Activated naive CD8-positive, alpha-beta T cell treated with anti-CD3 and anti-CD28 coated beads, Interleukin-2, amount 10 ng/mL, durations not matched to agents 7 days and 5 days (primary cell): ENCODE measurements around the gene ZNF638. TPM values are rescaled to one million over a fixed set of nuclear protein-coding genes. Genes with fewer than 3 reads are reported as not detected.

ENCODE experiments used
- ATAC-seq: fragments of 150-1000 bp; cut with Tn5 transposase; one replicate; pipeline ENCODE4 v1.10.0; 2021; ENCODE audit warnings: low read depth, moderate library complexity
- POLR2A ChIA-PET: fragments of 350-600 bp; sonication (Branson Sonifier 250); formaldehyde crosslinking; loops from one replicate; lab custom pipeline; 2021; ENCODE audit warnings: antibody characterized with exemption; lab: Charles Lee
- DNase-seq: peaks from one replicate; pipeline ENCODE4 v3.0.0; 2021
- H3K27ac Mint-ChIP-seq: one replicate; pipeline ENCODE4 v1.8.0; 2022; ENCODE audit warnings: mild to moderate bottlenecking, mixed read lengths
- H3K27me3 Mint-ChIP-seq: one replicate; pipeline ENCODE4 v1.8.0; 2022; ENCODE audit warnings: mild to moderate bottlenecking, moderate library complexity, mixed read lengths
- H3K36me3 Mint-ChIP-seq: one replicate; pipeline ENCODE4 v1.8.0; 2021; ENCODE audit warnings: mild to moderate bottlenecking, mixed read lengths
- H3K4me1 Mint-ChIP-seq: one replicate; pipeline ENCODE4 v1.8.0; 2021; ENCODE audit warnings: mixed read lengths
- H3K4me3 Mint-ChIP-seq: one replicate; pipeline ENCODE4 v1.8.0; 2022; ENCODE audit warnings: mild to moderate bottlenecking, moderate library complexity, mixed read lengths
- H3K9me3 Mint-ChIP-seq: one replicate; pipeline ENCODE4 v1.8.0; 2021; ENCODE audit warnings: mixed read lengths
- total RNA-seq, 2 experiments: library from RNA; stranded (reverse); gene quantifications; one replicate each; pipeline ENCODE4 v1.2.3, GENCODE V29; 2021

ZNF638 gene
- total RNA-seq, 2 experiments from 2014 or later: 99.1 to 101 TPM

DNA sequence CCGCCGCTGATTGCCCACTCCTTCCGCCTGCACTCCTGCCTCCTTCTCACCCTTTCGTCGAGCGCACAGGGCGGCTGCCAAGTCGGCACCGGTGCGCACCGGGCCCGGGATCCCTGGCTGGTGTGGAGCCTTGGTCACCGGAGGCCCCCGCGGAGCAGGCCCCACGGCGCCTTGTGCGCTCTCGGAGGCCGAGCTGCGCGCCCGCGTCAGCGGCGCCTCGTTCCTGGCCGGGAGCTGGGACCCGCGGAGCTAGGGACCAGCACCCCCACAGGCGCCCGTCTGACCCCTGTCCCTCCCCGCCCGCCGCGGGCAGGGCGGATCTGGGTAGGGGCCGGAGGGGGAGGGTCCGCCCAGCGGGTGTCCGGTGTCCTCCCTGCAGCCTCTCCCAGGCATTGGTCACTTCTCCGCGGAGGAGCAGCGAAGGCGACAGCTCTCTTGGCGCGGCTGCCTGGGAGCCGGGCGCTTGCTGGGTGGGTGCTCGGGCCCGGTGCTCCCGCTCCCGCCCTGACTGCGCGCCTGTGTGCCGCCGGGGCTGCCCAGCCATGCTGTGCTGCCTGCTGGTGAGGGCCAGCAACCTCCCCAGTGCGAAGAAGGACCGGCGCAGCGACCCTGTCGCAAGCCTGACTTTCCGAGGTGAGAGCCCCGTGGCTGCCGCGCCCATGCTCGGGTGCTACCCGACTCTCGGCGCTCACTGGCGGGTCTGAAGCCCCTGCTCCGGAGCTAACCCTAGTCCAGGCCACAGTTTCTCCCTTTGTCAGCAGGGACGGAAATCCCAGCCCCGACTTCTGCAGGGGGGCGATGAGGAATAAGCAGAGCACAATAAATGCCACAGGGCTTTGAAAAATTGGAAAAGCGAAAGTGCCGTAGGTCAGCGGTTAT, 135.0 kb downstream of the ZNF638 start:
- ATAC-seq: peak; percentile 40
- Mint-ChIP-seq H3K27me3 (peaks cover 34% of the 10 kb centered on the region), H3K4me3 (peak overlapping the region; percentile 83), H3K27ac (peak overlapping the region; percentile 17), H3K4me1 (peaks cover 7% of the 10 kb centered on the region), H3K36me3 (no peaks in the 10 kb centered on the region), H3K9me3 (no peaks in the 10 kb centered on the region)
- POLR2A ChIA-PET: no interaction called here
- peak; percentile 53 for DNase-seq

DNA sequence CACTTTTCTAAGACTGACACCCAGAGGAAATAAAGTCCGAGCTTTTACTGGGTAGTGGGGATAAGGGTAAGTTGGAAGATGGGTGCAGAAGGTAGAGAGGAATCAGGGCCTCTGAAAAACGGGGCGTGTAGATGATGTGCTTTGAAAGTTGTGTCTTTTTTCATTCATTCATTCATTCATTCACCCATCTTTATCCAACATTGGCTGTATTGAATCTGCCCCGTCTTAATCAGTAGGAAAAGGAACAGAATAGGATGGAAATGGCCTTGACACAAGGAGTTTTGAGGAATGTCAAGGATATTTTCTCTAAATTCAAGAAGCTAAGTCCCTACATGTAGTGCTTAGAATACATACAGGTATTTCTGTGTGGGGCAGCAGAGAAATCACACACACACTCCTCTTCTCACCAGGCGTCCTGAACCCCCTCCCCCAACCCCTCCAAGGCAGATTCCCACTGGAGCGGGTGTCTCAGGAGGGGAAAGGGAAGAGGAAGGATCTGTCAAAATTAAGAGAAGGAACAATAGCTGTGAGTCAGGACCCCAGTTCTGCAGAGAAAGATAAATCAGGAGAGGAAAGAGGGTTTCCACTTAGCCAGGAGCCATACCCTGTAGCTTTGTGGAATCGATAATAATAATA, 135.7 kb downstream of the ZNF638 start:
- ATAC-seq (peak; percentile 48), DNase-seq (no peak)
- Mint-ChIP-seq H3K4me3 (peak overlapping the region; percentile 83), H3K27me3 (peaks cover 37% of the 10 kb centered on the region), H3K9me3 (no peaks in the 10 kb centered on the region), H3K36me3 (no peaks in the 10 kb centered on the region), H3K4me1 (peaks cover 7% of the 10 kb centered on the region), H3K27ac (no peak overlapping the region)
- POLR2A ChIA-PET: interaction anchor here (0.5 kb wide), 1 partner anchor 230 kb away, joined by 3 read pairs; no protein-coding TSS in a partner anchor

DNA sequence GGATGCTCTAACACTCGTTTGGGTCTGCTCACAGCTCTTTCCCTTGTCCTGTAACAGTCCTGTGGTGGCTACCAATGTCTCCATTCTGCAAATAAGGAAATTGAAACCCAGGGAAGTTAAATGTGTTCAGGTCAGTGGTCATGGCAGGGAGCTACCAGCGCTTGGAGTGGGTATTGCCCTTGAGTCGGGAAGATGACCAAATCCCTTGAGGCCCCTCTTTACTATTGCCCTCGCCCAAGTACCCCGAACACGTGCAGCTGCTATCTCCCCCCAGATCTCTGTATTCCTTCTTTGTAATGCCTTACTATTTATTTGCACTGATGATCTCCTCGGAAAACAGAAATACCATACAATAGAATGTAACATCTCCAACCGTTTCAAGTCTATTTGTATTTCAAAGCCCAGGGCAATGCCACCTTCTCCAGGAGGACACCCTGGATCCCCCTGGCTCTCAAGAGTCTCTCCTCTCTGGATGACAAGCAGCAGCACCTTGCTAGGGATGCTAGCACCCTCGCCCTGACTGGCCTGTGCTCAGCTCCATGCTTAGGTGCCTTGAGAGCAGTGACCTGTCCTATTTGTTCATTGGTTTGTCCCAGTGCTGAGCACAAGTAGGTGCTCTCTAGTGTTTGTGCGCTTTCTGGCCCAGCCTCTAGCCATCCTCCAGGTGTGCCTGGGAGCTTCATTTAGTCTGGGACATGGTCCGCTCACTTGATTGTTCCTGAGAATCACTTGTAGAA, 136.9 kb downstream of the ZNF638 start:
- no peak for DNase-seq
- Mint-ChIP-seq H3K4me3 (no peak overlapping the region), H3K9me3 (no peaks in the 10 kb centered on the region), H3K36me3 (no peaks in the 10 kb centered on the region), H3K27me3 (peaks cover 43% of the 10 kb centered on the region), H3K27ac (no peak overlapping the region), H3K4me1 (peaks cover 7% of the 10 kb centered on the region)
- POLR2A ChIA-PET: no interaction called here
- no peak for ATAC-seq

DNA sequence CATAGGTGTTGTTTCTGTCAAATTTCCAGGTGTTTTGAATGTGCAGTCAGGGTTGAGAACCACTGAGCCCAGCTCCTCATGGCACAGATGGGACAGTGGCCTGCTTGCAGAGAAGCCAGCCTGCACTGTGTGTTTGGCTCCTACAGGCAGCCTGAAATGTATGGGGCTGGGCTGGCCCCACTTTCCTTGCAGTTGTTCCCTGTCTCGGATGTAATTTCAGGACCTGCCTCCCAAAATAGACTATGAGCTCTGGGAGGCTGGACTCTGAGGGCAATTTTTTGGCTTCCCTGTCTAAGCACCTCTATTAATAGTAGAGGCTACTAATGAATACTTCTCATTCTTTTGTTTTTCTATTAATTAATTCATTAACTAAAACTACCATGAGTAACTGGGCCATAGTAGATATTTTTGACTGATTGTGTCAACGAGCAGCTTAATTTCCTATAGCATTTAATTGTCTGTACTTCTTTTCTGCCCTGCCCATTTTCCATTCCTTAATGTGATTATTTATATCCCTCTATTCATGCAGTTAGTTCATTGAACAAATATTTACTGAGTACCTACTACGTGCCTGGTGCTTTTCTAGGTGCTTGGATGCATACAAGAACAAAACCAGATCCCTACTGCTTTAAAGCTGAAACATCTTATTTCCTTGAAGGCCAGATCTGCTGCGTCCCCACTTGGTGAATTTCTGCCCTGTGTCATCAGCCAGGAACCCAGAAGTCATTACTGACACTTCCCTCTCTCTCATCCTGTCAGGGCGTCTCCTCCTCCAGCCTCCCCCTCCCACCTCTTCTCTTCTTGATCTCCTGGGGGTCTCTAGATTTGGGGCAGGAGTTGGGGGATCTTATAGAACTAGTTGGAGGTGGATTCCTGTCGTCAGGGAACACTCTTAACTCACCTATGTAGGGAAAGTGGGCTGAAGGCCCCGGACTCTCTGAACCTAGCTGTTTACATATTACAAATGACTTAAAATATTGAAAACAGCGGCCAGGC, 138.1 kb downstream of the ZNF638 start:
- POLR2A ChIA-PET: no interaction called here
- Mint-ChIP-seq H3K27me3 (peaks cover 45% of the 10 kb centered on the region), H3K4me3 (no peak overlapping the region), H3K4me1 (peaks cover 7% of the 10 kb centered on the region), H3K36me3 (no peaks in the 10 kb centered on the region), H3K27ac (no peak overlapping the region), H3K9me3 (no peaks in the 10 kb centered on the region)
- no peak for DNase-seq
- ATAC-seq: no peak

DNA sequence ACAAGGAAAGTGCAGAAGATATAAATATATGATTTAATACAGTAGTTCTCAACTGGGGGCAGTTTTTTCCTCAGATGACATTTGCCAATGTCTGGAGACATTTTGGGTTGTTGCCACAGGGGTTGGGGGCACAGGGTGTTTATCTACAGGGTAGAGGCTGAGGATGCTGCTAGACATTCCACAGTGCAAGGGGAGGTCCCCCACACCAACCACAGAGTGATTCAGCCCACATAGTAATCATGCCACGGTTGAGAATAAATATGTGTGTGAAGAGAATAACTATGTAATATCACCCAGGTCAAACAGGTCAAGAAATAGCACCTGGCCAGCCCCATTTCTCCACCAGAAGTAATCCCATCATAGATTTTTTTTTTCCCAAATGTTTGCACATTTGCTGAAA, 139.7 kb downstream of the ZNF638 start:
- DNase-seq (no peak), ATAC-seq (no peak)
- Mint-ChIP-seq H3K27ac (no peak overlapping the region), H3K4me1 (peaks cover 7% of the 10 kb centered on the region), H3K4me3 (no peak overlapping the region), H3K36me3 (no peaks in the 10 kb centered on the region), H3K27me3 (peaks cover 45% of the 10 kb centered on the region), H3K9me3 (no peaks in the 10 kb centered on the region)
- POLR2A ChIA-PET: no interaction called here

DNA sequence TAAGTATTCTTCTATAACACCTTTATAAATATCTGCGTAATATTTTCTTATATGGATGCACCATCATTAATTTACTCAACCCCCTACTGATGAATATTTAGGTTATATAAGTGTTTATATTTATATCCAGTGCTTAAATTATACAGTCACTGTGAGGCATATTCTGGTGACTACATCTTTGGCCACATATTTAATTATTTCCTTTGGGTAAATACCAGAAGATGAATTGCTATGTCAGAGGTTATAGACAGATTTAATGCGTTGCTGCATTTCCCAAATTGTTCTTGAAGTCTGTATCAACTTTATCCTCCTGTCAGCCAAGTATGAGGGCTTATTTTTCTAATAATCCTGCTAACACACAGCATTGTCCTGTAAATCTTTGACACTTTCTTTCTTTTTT, 140.4 kb downstream of the ZNF638 start:
- Mint-ChIP-seq H3K4me1 (peaks cover 5% of the 10 kb centered on the region), H3K27ac (no peak overlapping the region), H3K9me3 (no peaks in the 10 kb centered on the region), H3K4me3 (no peak overlapping the region), H3K27me3 (peaks cover 44% of the 10 kb centered on the region), H3K36me3 (no peaks in the 10 kb centered on the region)
- DNase-seq: no peak
- no peak for ATAC-seq
- POLR2A ChIA-PET: no interaction called here

DNA sequence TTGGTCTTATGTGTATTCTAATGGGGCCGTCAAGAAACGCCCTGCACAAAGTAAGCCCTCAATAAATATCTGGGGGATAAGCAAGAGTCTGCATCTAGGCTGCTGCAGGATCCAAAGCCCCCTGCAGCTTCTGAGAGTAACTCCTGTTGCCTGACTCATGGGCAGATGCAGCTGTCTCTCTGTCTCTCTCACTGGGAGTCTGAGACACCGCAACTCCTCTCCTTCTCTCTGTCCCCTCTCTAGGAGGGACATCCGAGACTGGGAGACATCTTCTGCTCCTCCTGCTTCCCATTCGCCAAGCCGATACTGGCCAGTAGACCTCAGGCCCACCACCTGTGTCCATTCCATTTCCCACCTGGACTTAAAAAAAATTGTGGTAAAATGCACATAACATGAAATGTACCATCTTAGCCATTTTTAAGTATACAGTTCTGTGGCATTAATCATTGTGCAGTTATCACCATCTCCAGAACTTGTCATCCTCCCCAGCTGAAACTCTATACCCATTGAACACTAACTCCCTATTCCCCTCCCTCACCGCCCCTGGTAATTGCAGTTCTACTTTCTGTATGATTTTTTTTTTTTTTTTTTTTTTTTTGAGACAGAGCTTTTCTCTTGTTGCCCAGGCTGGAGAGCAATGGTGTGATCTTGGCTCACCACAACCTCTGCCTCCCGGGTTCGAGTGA, 141.9 kb downstream of the ZNF638 start:
- Mint-ChIP-seq H3K36me3 (no peaks in the 10 kb centered on the region), H3K4me3 (no peak overlapping the region), H3K9me3 (no peaks in the 10 kb centered on the region), H3K27me3 (peaks cover 35% of the 10 kb centered on the region), H3K27ac (no peak overlapping the region), H3K4me1 (no peaks in the 10 kb centered on the region)
- ATAC-seq: no peak
- no peak for DNase-seq
- POLR2A ChIA-PET: interaction anchor here (0.6 kb wide), 1 partner anchor 1434 kb away, joined by 3 read pairs; no protein-coding TSS in a partner anchor

DNA sequence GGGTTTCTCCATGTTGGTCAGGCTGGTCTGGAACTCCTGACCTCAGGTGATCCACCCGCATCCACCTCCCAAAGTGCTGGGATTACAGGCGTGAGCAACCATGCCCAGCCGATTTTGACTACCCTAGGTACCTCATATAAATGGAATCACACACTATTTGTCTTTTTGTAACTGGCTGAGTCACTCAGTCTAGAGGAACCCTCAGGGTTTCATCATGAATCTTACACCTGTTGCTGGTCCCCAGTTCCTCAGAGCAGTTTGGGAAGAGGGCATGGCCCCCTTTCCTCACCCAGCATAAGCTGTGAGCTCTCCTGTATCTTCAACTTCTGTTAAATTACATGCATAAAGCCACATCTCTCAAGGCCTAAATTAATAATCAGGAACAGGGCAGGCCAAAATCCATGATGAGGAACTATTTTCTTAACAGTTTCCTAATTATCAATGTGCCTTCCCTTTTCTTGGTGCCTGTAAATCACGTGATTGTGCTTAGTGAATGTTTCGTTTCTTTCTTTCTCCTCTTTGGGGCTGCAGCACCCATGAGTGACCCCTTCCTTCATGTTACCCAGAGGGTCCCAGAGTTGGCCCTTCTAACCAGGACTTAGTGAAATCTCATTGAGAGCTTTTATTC, 142.6 kb downstream of the ZNF638 start:
- H3K27ac Mint-ChIP-seq: no peak overlapping the region
- H3K4me3 Mint-ChIP-seq: no peak overlapping the region
- peaks cover 31% of the 10 kb centered on the region for H3K27me3 Mint-ChIP-seq
- no peak for DNase-seq
- no peak for ATAC-seq
- POLR2A ChIA-PET: interaction anchor here (0.6 kb wide), 1 partner anchor 1433 kb away, joined by 3 read pairs; no protein-coding TSS in a partner anchor
- no peaks in the 10 kb centered on the region for H3K4me1 Mint-ChIP-seq
- H3K9me3 Mint-ChIP-seq: no peaks in the 10 kb centered on the region
- no peaks in the 10 kb centered on the region for H3K36me3 Mint-ChIP-seq

DNA sequence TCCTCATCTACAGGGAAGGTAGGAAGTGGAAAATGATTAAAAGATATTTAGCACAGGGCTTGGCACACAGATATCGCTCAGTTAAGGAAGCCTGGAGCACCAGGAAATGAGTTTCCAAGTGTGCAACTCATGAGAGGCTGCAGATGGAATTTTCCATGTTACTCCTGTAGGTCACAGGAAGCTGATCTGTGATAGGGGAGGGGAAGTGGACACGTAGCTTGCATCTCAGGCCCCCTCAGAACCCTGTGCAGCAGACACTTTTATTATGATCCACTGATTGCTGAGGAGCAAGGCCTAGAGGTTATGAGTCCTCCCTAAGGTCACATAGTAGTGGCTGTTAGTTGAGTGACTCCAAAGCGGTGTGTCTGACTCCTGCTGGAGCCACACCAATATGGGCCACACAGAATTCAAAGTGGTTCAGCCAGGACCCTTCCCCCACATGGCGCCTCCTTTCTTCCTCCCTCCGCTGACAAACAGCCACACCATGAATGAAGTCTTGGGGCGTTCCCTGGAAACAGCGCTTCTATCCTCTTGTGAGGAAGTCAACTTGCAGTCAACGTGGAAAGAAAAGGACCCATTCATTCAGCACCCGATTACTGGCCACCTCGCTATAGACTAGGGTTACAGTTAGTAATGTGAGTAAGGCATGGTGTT, 143.3 kb downstream of the ZNF638 start:
- Mint-ChIP-seq H3K27ac (no peak overlapping the region), H3K9me3 (no peaks in the 10 kb centered on the region), H3K27me3 (peaks cover 36% of the 10 kb centered on the region), H3K4me3 (no peak overlapping the region), H3K36me3 (no peaks in the 10 kb centered on the region), H3K4me1 (no peaks in the 10 kb centered on the region)
- POLR2A ChIA-PET: no interaction called here
- DNase-seq (no peak), ATAC-seq (no peak)

DNA sequence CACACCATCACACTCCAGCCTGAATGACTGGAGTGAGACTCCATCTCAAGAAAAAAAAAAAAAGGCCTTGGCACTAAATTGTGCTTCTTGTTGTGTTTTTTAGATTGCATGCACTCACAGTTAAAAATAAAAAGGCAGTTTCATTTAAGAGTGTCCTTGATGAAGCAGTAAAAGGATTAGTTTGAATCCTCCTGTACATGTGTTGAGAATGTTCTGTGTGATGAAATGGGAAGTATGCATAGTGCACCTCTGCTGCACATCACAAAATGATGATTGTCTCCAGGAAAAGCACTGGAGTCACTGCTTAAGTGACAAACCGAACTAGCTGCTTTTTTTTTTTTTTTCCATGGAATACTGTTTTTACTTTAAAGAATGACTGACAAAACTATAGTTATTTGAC, 144.9 kb downstream of the ZNF638 start:
- no peak overlapping the region for H3K27ac Mint-ChIP-seq
- no peak for DNase-seq
- no peak overlapping the region for H3K4me3 Mint-ChIP-seq
- no peaks in the 10 kb centered on the region for H3K9me3 Mint-ChIP-seq
- H3K36me3 Mint-ChIP-seq: no peaks in the 10 kb centered on the region
- H3K4me1 Mint-ChIP-seq: no peaks in the 10 kb centered on the region
- H3K27me3 Mint-ChIP-seq: peaks cover 29% of the 10 kb centered on the region
- POLR2A ChIA-PET: no interaction called here
- no peak for ATAC-seq

DNA sequence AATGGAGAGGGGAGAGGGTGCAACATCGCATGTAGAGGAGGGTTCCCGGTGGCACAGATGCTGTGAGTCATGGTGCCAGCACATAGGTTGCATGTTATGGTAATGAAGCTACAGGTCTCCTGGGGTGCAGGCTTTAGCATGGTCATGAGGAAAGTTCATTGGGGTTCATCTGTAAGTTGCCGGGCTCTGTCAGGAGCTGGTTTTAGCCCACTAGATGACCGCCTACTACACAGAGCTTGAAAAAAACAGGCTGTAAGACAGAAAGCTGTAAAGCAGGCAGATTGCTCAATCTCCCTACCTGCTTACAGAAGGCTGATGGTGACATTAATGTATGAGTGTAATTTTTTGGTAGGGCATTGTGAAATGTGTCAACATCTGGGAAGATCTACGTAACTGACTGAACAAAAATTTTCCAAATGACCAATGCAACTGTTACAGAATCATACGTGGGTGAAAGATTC, 145.7 kb downstream of the ZNF638 start:
- POLR2A ChIA-PET: no interaction called here
- Mint-ChIP-seq H3K27me3 (peaks cover 26% of the 10 kb centered on the region), H3K9me3 (no peaks in the 10 kb centered on the region), H3K36me3 (no peaks in the 10 kb centered on the region), H3K4me1 (no peaks in the 10 kb centered on the region), H3K4me3 (no peak overlapping the region), H3K27ac (no peak overlapping the region)
- no peak for DNase-seq
- no peak for ATAC-seq
